HPDE6-E6E7 (cell line): ENCODE measurements around the gene GP2.
"Not testable (repeated sequence)": the region's sequence is repeated elsewhere in the genome, so short reads cannot be mapped to it uniquely, and the experiment has no call there.

Experiments
- DNase-seq: peaks from one replicate; pipeline ENCODE4 v3.0.0; 2011; ENCODE audit warnings: missing footprints; ENCODE audit errors: extremely low spot score

Gene GP2

DNA sequence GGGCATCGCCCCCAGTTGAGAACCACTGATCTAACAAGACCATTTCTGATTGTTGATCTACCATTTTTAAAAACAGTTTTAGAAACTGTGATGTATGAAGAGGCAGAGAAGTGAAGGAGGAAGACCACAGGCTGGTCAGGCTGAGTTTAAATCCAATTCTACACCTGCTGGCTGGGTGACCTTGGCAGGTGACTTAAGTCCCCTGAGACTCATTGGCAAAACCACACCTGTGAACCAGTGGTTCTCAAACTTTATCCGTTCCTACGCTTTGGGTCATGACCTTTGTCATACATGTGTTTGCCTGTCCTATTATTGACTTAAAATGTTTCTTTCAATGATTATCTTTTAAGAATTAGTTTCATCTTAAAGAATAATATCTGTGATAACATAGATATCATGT, 2.3 kb downstream of the GP2 start:
- no peak for DNase-seq

DNA sequence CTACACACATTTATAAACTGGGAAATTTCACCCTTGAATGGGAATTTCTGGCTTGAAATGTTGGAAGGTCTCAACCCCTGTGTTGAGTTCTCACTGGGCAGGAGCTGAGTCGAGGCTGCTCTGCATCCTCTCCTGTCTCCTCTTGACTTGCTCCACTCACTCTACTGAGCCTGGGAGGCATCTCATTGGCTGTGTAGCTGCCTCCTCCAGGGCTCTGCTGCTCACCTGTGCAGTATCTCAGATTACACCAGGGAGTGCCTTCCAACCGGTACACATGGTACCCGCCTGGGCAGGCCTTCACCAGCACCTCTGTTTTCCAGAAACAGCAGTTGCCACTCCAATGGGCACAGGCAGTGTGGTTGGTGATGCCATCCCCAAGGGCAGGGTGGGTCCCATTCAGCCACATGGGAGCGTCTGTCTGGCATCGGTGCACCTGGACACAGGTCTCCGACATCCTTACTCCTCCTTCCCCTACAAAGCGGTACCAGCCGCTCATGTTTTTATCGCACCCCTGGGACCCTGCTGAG, 3.7 kb downstream of the GP2 start:
- no peak for DNase-seq

DNA sequence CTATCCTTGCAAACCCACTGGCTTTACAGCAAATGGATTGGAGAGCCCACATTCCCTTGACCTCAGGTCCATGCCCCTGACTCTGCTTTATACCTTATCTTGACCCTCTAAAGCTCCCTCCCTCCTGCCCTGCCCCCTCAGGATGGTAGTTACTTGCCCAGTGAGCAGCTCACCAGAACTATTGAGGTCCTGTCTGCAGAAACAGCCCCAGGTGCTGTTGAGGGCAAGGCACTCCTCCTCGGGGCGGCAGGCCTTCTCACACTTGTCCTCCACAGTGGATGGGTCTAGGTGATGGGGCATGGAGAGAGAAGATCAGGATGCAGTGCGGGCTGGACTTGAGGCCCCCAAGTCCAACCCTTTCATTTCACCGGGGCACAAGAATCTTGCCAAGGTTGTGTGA, 4.6 kb downstream of the GP2 start:
- DNase-seq: no peak

DNA sequence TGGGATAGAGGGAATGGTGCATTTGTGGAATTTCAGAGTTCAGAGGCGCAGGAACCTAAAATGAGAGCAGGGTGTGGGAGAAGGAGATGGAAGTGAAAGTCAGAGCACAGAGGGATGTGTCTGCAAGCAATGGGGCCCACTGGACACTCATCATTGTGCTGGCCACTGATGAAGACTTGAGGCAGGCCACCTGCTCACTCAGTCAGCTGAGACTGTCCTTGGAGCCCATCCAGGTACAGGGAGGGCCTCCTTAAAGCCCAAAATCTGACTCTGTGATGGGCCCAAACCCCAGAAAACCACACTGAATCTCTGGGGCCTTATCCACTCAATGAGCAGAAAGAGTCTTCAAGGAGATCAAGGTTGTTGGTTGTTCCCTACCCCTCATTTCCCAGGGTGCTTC, 5.6 kb downstream of the GP2 start:
- no peak for DNase-seq

DNA sequence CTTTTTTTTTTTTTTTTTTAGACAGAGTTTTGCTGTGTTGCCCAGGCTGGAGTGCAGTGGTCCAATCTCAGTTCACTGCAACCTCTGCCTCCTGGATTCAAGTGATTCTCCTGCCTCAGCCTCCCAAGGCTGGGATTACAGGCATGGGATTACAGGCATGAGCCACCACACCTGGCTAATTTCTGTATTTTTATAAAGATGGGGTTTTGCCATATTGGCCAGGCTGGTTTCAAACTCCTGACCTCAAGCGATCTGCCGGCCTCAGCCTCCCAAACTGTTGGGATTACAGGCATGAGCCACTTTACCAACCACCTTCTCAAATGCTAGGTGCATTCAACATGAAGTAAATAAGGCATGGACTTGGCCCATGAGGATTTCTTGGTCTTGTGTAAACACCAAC, 6.3 kb downstream of the GP2 start:
- DNase-seq: not testable (repeated sequence)

DNA sequence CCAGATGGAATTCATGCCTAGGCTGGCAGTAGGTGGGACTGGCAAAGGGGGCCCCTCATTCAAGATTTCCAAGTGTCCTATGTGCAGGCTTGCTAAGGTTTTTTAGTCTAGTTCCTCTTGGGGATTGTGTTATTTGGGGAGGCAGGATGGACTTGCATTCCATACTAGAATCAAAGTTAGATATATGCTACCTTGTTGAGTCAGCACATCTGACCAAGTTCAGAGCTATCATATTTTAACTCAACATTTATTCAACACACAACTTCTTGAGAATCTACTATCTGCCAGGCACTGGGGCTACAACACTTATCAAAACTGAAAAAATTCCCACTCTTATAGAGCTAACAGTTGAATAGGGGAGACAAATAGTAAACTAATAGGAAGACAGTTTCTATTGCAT, 6.7 kb downstream of the GP2 start:
- no peak for DNase-seq

DNA sequence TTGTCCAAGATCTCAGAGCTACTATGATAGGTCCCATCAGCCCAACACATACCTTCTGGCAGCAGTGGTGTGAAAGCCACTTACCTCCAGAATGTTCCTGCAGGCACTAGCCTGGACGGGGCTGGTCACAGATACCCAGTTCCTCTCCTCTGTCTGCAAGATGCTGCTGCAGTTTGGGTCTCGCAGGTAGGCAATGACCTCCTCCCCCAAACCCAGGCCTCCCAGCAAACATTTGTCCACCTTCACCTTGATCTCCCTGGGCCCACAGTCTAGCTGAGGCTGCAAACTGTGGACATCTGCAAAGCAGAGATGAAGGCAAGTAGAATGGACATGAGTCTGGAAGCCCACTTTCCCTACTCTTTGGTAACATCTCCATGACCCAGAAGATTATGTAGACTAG, 7.1 kb downstream of the GP2 start:
- no peak for DNase-seq

DNA sequence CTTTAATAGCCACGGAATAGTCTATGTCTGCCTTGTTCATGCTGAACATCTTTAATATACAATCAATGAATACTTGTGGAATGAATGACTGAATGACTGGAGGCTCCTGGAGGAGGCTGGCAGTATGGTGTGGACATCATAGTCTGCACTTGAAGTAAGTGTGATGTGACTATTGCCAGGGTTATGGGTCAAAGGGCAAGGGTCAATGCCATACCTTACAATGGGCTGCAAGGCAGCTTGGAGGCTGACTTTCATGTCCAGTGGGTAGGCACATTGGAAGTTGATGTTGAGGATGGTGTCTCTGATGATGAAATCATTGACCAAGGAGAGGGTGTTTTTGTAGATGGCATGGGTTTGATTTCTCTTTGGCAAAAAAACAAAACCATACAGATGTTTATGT, 7.9 kb downstream of the GP2 start:
- no peak for DNase-seq

DNA sequence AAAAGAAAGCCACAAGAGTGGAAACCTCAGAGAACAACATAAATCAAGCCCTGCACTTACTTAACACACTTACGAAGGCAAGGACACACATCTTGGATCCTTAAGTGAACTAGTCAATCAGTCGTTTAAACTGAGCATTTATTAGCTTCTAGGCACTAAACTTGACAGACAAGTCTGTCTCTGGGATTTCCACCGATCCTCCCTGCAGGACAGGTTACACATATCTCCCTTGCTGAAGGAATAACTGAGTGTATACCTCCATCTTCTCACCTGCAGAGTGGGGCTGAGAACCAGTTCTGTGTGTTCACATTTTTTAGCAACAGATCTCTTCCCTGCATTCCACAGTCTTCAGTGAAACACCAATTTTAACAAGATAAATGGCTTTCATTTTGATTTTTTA, 8.9 kb downstream of the GP2 start:
- DNase-seq: no peak

DNA sequence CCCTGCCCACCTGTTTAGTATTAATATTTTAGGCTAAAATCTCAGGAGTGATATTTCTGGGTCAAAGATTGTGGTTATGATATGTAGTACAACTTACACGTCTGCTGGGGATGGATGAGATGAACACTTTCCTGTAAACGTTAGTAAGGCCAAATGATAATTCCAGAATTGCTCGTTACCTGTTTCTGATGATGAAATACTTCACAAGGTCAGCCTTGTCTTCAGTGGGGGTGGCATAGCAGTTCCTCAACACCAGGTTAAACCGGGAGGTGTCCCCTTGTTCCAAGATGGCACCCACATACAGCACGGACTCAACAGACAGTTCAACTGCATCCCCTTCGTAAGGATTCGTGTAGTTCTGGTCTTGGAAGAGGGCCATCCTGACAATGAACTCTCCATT, 9.3 kb downstream of the GP2 start:
- no peak for DNase-seq

DNA sequence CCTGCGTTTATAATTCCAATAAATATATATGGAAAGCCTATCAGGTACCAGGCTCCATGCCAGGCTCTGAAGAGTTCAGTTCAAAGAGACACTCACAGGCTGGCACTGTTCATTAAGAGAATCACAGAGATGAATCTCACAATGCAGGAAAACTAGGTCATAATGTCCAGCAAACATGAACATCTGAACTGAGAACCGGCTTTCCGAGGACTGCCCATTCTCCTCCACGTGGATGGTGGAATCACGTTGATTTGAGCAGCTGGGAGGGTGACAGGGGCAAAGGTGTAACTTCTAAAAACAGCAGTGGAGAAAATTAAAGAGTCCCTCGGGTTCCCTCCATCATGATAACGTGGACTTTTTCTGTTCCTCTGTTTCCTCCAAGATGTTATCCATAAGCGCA, 10.2 kb downstream of the GP2 start:
- no peak for DNase-seq

DNA sequence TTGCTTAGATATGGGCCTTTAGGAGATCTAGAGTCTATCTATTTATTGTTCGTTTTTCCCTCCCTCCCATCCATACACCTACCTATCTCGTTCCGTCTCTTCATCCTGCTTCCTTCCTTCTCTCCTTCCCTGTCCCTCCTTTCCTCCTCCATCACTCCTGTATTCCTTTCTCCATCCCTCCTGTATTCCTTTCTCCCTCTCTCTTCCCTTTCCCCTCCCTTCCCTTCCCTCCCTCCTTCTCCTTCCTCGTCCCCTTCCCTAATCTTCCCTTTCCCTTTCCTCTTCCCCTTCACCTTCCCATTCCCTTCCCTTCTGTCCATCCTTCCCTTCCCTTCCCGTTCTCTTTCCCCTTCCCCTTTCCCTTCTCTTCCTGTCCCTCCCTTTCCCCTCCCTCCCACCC, 10.6 kb downstream of the GP2 start:
- no peak for DNase-seq

DNA sequence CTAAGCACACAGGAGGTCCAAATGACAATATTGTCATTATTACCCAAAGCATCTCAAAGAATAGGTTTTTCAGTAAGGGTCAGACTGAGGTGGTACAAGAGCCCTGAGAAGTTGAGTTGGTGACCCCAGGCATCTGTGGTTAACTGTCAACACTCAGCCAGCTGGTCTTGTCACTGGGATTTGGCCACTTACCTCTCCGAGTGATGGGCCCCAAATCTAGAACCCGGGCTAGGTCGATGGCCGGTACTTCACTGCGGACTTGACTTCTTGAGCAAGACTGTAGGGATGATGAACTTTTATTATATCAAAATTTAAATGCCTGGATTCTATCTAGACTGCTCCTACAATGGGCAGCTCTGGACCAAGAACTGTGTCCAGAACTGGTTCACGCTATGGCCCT, 11.5 kb downstream of the GP2 start:
- DNase-seq: no peak

DNA sequence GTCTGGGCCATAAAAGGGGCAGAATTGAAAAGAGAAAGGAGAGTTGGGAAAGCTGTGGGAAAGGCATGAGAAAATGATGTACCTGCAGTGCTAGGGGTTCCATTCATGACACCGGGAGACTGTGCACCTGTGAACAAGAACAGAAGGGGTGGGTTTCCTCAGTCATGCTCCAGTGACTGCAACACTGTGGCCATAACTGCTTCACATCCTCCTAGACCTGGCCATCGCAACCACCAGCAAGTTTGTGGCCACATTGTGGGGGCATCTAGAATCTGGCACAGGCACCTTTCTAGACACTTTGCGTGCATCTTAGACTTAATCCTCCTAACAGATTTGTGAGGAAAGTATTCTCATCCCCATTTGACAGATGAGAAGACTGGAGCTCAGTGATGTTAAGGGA, 12.7 kb downstream of the GP2 start:
- DNase-seq: no peak

DNA sequence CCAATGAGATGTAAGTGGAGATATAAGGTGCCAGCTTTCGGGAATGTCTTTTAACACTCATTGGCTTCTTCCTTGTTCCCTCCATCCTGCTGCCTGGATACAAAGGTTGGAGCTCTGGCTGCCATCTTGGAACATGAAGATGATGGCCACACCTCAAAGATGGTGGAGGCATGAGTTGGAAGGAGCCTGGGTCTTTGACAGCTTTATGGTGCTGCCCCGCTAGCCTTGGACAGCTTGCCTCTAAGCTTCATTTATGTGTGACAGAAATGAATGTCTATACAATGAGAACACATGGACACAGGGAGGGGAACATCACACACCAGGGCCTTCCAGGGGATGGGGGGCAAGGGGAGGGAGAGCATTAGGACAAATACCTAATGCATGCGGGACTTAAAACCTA, 13.6 kb downstream of the GP2 start:
- no peak for DNase-seq

DNA sequence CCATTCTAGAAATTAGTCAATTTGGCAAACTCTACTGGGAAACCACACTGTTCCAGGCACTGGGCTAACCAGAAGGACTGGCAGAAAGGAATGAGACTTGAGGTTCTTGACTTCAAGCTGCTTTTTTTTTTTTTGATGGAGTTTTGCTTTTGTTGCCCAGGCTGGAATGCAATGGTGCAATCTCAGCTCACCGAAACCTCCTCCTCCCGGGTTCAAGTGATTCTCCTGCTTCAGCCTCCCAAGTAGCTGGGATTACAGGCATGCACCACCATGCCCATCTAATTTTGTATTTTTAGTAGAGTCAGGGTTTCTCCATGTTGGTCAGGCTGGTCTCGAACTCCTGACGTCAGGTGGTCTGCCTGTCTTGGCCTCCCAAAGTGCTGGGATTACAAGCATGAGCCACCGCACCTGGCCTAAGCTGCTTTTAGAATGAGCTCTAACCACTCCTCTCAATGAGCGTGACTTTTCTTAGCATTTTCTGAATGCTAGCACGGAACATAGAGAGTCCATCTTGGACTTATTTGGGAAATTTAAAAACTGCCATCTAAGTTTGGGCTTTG, 14.7 kb downstream of the GP2 start:
- DNase-seq: not testable (repeated sequence)

DNA sequence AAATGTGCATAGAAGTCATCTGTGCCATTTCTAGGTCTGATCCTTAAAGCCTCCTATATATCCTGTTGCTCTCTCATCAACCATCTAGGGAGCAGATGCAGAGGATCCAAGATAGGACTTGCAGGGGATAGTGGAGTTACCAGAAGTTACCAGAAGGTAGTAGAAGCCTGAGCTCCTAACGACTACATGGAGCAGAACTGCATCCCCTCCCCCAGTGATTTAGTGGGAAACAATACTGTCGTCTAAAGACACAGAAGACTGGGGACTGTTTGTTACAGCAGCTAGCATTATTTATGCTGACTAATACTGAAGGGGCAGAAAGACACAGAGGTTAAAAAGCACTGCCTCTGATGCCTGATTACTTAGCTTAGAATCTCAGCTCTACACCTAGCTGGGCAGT, 15.8 kb downstream of the GP2 start:
- no peak for DNase-seq

DNA sequence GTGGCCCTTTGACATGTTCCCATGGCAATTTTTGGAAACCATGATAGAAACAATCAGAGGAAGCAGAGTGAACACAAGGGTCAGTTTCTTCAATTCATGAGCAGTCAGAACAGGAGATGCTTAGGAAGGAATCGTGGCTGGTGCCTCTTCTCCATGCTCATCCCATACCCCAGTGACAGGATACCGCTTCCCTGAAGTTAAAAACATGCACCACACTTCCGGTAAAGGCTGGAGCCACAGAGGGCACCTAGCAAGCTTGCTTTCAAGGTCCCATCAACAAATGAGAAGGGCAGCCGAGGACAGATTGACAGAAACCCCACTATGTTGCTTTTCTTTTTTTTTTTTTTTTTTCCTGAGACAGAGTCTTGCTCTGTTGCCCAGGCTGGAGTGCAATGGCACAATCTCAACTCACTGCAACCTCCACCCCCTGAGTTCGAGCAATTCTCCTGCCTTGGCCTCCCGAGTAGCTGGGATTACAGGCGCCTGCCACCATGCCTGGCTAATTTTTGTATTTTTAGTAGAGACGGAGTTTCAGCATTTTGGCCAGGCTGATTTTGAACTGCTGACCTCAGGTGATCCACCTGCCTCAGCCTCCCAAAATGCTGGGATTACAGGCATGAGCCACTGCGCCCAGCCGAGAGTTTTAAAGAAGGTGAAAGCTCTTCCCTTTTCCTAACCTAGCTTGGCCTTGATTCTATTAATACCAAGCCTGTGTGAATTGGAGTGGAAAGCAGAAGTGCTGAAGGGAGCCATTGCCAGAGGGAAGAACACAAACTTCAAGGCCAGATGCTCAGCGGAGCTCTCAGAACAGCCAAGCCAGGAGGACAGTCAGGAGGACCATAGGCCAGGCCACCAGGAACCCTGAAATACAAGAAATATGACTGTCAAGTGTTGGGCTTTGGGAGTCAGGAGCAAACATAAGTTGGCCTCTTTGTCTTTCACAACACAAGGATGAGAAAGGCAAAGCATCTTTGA, 16.6 kb downstream of the GP2 start:
- DNase-seq: no peak

DNA sequence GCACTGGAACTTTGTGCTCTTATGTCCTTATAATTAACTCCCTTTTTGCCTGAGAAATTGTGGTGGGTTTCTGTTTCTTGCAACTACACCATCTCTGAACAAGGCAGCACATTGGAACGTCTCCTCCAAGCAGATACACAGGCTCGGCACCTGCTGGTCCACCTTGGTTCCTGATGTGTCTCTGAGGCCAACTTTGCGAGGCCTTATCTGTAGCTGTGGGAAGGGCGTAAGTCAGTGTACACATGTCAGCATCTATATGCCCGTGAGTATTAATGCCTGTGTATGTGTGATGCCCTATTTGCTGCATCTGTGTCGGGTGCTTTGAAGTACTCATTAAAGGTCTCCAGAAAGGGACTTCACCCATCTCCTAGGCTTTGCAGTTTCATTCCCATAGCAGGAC, 17.5 kb downstream of the GP2 start:
- no peak for DNase-seq

DNA sequence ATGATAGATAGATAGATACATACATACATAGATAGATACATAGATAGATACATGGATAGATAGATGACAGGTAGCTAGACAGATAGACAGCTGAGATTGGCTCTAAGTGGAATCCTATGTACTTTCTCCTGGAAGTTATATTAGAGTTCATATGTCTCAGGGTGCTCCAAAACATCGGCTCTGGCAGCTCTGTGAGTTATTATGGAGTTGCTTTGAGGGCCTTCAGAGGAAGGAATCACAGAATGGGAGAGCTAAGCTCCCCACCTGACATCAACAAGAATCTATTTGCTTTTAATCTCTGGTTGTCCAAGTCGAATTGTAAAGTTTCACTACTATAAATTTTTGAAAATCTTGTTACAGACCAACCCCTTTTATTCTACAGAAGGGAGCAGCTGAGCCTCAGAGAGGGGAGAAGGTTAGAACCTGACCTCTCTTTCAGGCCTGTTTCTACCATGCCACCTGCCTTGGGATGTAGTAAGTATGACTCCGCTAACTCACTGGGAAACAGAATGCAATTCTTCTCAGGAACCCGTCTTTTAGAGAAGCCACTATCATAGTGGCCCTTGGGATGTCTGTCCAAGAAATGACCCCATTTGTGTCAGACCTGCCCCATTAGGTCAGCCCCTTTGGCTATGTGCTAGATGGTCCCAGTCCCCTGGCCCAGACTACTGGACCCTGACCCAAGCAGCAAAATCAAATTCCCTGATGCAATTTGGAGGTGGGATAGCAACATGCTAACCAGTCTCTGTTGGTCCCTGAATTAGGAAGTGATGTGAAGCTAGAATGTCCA, 18.3 kb downstream of the GP2 start:
- DNase-seq: no peak

DNA sequence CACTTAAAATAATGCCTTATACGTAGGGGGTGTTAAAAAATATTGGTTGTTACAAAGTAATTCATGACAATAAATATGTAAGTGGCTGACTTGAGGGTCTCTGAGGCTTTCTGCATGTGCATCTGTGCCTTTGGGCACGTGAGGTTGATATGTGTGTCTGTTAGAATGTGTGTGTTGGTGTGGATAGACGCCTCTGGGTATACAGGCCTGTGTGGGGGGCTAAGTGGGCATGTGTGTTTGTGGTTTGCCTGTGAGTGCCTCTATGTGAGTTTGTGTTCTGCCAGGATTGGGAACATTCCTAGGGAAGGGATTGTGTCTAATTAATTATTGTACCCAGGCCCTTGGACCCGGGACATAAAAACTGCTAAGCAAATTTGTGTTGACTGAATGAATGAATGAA, 19.0 kb downstream of the GP2 start:
- no peak for DNase-seq

DNA sequence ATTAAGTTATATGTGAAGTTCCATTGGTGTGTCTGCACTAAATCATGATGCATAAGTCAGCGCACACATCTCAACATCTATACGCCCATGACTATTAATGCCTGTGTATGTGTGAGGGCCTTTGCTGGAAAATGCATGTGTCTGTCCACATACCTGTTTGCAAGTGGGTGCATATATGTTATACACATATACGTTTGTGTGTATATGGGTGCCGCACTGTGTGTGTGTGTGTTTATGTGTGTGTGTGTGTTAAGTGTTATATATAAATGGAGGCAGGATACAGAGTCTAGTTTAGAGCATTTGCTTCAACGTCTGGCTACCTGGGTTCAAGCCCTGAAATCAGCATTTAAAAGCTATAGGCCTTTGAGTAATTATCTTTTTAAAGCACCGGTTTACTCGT, 19.5 kb downstream of the GP2 start:
- DNase-seq: no peak
